Neural cell (in vitro differentiated cells): ENCODE data around the gene CERS1. TPM values are rescaled to one million over a fixed set of nuclear protein-coding genes. Genes with fewer than 3 reads are reported as not detected.

ENCODE experiments used
- H2AFZ ChIP-seq: fragments of 200-600, 300-800 bp; sonication (generic), shearing (Covaris generic); 2 replicates; pipeline ENCODE4 v1.6.0; 2014; ENCODE audit warnings: low read depth, mild to moderate bottlenecking, antibody characterized with exemption, low read length, moderate library complexity
- H3F3A ChIP-seq: fragments of 200-600 bp; shearing (Covaris generic); 2 replicates; pipeline ENCODE4 v1.6.1; 2016; ENCODE audit warnings: mild to moderate bottlenecking, moderate library complexity, mixed read lengths, antibody characterized with exemption, low read length; ENCODE audit not compliant: insufficient read depth, poor library complexity, severe bottlenecking
- H3K27ac ChIP-seq: fragments of 200-600, 300-800 bp; sonication (generic), shearing (Covaris generic); 2 replicates; pipeline ENCODE4 v1.5.1; 2014; ENCODE audit warnings: mild to moderate bottlenecking, low read length, moderate library complexity
- H3K27me3 ChIP-seq: fragments of 300-800, 200-600 bp; sonication (generic), shearing (Covaris generic); 2 replicates; pipeline ENCODE4 v1.6.0; 2014; ENCODE audit warnings: mild to moderate bottlenecking, low read depth, low read length, moderate library complexity; ENCODE audit not compliant: insufficient read depth
- H3K36me3 ChIP-seq: fragments of 300-800, 200-600 bp; sonication (generic), shearing (Covaris generic); 2 replicates; pipeline ENCODE4 v1.5.1; 2014; ENCODE audit warnings: mild to moderate bottlenecking, antibody characterized with exemption, low read length, moderate library complexity; ENCODE audit not compliant: insufficient read depth
- H3K4me2 ChIP-seq: fragments of 300-800, 200-600 bp; sonication (generic), shearing (Covaris generic); 2 replicates; pipeline ENCODE4 v1.6.0; 2014; ENCODE audit warnings: mild to moderate bottlenecking, low read length
- H3K4me3 ChIP-seq: fragments of 300-800, 200-600 bp; sonication (generic), shearing (Covaris generic); 2 replicates; pipeline ENCODE4 v1.5.1; 2014; ENCODE audit warnings: mild to moderate bottlenecking, low read length, moderate library complexity
- H3K79me2 ChIP-seq: fragments of 200-600 bp; shearing (Covaris generic); replicated peaks from 2 replicates; pipeline ENCODE4 v1.6.0; 2014; ENCODE audit warnings: mild to moderate bottlenecking, low read length, moderate library complexity; ENCODE audit not compliant: insufficient read depth
- H3K9ac ChIP-seq: fragments of 300-800, 200-600 bp; sonication (generic), shearing (Covaris generic); 2 replicates; pipeline ENCODE4 v1.6.1; 2016; ENCODE audit warnings: mild to moderate bottlenecking, low read length, mixed read lengths
- H3K9me2 ChIP-seq: fragments of 200-600 bp; shearing (Covaris generic); 2 replicates; pipeline ENCODE4 v1.6.1; 2016; ENCODE audit warnings: mild to moderate bottlenecking, low read length, mixed read lengths; ENCODE audit not compliant: insufficient read depth
- H3K9me3 ChIP-seq: fragments of 200-600, 300-800 bp; sonication (generic), shearing (Covaris generic); 2 replicates; pipeline ENCODE4 v1.6.1; 2016; ENCODE audit warnings: mild to moderate bottlenecking, mixed run types, low read length, moderate library complexity, mixed read lengths
- H4K20me1 ChIP-seq: fragments of 200-600 bp; shearing (Covaris generic); 2 replicates; pipeline ENCODE4 v1.6.1; 2016; ENCODE audit warnings: mild to moderate bottlenecking, mixed run types; ENCODE audit not compliant: insufficient read depth
- EP300 ChIP-seq: fragments of 450-650 bp; conservative IDR thresholded peaks from 2 replicates; pipeline ENCODE4 v1.6.1; 2014; ENCODE audit warnings: antibody characterized with exemption, mild to moderate bottlenecking, moderate library complexity; ENCODE audit not compliant: poor library complexity, severe bottlenecking
- EZH2 ChIP-seq: fragments of 200-600, 300-800 bp; shearing (Covaris generic), sonication (generic); IDR thresholded peaks from 2 replicates; pipeline ENCODE4 v1.6.1; 2014; ENCODE audit warnings: antibody characterized with exemption, low read length, borderline replicate concordance, mild to moderate bottlenecking; ENCODE audit not compliant: insufficient read depth, poor library complexity, severe bottlenecking
- MXI1 ChIP-seq: fragments of 450-650 bp; conservative IDR thresholded peaks from 2 replicates; pipeline ENCODE4 v1.6.1; 2014; ENCODE audit warnings: antibody characterized with exemption, mild to moderate bottlenecking; ENCODE audit not compliant: poor library complexity, severe bottlenecking
- POLR2AphosphoS5 ChIP-seq: IDR thresholded peaks from 2 replicates; pipeline ENCODE4 v1.6.1; 2012
- RAD21 ChIP-seq: fragments of 450-650 bp; conservative IDR thresholded peaks from 2 replicates; pipeline ENCODE4 v1.6.1; 2014; ENCODE audit warnings: antibody characterized with exemption, mild to moderate bottlenecking, moderate library complexity
- SMC3 ChIP-seq: fragments of 450-650 bp; conservative IDR thresholded peaks from 2 replicates; pipeline ENCODE4 v1.6.1; 2014; ENCODE audit warnings: antibody characterized with exemption, mild to moderate bottlenecking, moderate library complexity; ENCODE audit not compliant: poor library complexity
- TAF1 ChIP-seq: IDR thresholded peaks from 2 replicates; pipeline ENCODE4 v1.6.1; 2012; ENCODE audit warnings: low read depth
- polyA plus RNA-seq: library from polyadenylated mRNA; depleted of rRNA; stranded (reverse); fragments of >200 nt; gene quantifications from 2 replicates; pipeline ENCODE4 v1.2.3, GENCODE V29; 2014
- TF ChIP-seq, protein P1 (sequence below): IDR thresholded peaks from 2 replicates; pipeline ENCODE4 v1.6.1; 2012; ENCODE audit warnings: borderline replicate concordance
- TF ChIP-seq, protein P2 (sequence below): fragments of 450-650 bp; IDR thresholded peaks from 2 replicates; pipeline ENCODE4 v1.5.1; 2014; ENCODE audit warnings: antibody characterized with exemption, mild to moderate bottlenecking, moderate library complexity; ENCODE audit not compliant: poor library complexity, severe bottlenecking

The CERS1 gene
- polyA plus RNA-seq, 1 donor from 2014 or later: 19.1 TPM

DNA sequence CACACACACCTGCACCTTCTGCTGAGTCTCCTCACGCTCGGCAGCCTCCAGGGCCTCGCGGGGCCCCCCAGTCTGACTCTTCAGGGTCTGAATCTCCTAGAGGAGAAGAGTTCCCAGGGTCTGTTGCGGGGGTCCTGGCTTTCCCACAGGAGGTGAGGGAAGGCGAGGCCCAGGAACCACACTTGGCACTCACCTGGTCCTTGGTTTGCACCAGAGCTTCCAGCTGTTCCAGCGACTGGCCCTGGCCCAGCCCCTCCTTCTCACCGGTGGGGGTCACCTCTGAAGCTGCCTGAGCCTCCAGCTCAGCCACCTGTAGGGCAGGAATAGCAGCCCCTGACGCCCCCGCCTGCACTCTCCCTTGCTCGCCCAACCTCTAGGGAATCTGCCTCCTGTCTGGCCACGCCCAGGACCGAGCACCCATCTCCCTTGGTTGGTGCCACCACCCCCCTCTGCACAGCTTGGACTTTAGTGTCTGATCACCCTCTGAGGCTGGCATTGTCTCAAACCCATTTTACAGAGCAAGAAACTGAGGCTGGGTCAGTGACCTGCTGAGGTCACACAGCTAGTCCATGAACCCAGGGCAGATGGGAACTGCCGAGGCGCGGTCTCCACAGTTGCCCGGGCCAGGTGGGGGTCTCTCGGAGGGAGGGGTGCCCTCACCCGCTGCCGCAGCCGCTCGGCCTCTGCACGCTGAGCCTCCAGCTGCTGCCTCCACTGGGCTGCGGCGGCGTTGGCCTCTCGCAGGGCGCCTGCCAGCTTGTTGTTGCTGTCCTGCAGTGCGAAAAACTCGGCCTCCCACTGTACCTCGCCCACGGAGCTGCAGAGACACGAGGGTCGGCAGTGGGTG is 35.6 kb upstream of the CERS1 start:
- Histone ChIP-seq H4K20me1 (no peaks in the 10 kb centered on the region), H3K27ac (no peak overlapping the region), H3K36me3 (no peaks in the 10 kb centered on the region), H3K4me2 (no peak overlapping the region), H3K9me2 (no peaks in the 10 kb centered on the region), H3K27me3 (no peaks in the 10 kb centered on the region), H3K9me3 (no peaks in the 10 kb centered on the region), H3F3A (no peaks in the 10 kb centered on the region), H3K4me3 (no peak overlapping the region), H2AFZ (no peak overlapping the region), H3K79me2 (no peaks in the 10 kb centered on the region), H3K9ac (no peak overlapping the region)
- TF ChIP-seq SMC3 (no peak), TAF1 (no peak), EZH2 (no peak), RAD21 (no peak), EP300 (no peak), POLR2AphosphoS5 (no peak), MXI1 (no peak)
- TF ChIP-seq, protein P1, sequence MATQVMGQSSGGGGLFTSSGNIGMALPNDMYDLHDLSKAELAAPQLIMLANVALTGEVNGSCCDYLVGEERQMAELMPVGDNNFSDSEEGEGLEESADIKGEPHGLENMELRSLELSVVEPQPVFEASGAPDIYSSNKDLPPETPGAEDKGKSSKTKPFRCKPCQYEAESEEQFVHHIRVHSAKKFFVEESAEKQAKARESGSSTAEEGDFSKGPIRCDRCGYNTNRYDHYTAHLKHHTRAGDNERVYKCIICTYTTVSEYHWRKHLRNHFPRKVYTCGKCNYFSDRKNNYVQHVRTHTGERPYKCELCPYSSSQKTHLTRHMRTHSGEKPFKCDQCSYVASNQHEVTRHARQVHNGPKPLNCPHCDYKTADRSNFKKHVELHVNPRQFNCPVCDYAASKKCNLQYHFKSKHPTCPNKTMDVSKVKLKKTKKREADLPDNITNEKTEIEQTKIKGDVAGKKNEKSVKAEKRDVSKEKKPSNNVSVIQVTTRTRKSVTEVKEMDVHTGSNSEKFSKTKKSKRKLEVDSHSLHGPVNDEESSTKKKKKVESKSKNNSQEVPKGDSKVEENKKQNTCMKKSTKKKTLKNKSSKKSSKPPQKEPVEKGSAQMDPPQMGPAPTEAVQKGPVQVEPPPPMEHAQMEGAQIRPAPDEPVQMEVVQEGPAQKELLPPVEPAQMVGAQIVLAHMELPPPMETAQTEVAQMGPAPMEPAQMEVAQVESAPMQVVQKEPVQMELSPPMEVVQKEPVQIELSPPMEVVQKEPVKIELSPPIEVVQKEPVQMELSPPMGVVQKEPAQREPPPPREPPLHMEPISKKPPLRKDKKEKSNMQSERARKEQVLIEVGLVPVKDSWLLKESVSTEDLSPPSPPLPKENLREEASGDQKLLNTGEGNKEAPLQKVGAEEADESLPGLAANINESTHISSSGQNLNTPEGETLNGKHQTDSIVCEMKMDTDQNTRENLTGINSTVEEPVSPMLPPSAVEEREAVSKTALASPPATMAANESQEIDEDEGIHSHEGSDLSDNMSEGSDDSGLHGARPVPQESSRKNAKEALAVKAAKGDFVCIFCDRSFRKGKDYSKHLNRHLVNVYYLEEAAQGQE: no peak
- TF ChIP-seq, protein P2, sequence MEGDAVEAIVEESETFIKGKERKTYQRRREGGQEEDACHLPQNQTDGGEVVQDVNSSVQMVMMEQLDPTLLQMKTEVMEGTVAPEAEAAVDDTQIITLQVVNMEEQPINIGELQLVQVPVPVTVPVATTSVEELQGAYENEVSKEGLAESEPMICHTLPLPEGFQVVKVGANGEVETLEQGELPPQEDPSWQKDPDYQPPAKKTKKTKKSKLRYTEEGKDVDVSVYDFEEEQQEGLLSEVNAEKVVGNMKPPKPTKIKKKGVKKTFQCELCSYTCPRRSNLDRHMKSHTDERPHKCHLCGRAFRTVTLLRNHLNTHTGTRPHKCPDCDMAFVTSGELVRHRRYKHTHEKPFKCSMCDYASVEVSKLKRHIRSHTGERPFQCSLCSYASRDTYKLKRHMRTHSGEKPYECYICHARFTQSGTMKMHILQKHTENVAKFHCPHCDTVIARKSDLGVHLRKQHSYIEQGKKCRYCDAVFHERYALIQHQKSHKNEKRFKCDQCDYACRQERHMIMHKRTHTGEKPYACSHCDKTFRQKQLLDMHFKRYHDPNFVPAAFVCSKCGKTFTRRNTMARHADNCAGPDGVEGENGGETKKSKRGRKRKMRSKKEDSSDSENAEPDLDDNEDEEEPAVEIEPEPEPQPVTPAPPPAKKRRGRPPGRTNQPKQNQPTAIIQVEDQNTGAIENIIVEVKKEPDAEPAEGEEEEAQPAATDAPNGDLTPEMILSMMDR: no peak

- no peaks in the 10 kb centered on the region for H4K20me1 ChIP-seq
- H3K4me2 ChIP-seq: no peak overlapping the region
- no peaks in the 10 kb centered on the region for H3K36me3 ChIP-seq
- no peak overlapping the region for H2AFZ ChIP-seq
- no peaks in the 10 kb centered on the region for H3K9me3 ChIP-seq
- no peaks in the 10 kb centered on the region for H3K79me2 ChIP-seq
- H3K9ac ChIP-seq: no peak overlapping the region
- H3K9me2 ChIP-seq: no peaks in the 10 kb centered on the region
- no peak overlapping the region for H3K4me3 ChIP-seq
- H3F3A ChIP-seq: no peaks in the 10 kb centered on the region
- no peak for TF ChIP-seq SMC3
- no peak overlapping the region for H3K27ac ChIP-seq
- H3K27me3 ChIP-seq: no peaks in the 10 kb centered on the region
Observed at GRCh38 chr19:18929311-18929710, 33.4 kb upstream of the CERS1 start.
